HG03196 (cell line): ENCODE measurements around the gene CFAP74.

Experiments
- ATAC-seq: cut with Tn5 transposase; IDR thresholded peaks from one replicate; pipeline ENCODE4 v1.9.1; 2021; ENCODE audit not compliant: unreplicated experiment

Gene CFAP74

GRCh38 chr1:2042830-2043773, 39.5 kb upstream of the CFAP74 start:
- ATAC-seq: no peak

GRCh38 chr1:2041887-2042286, 38.3 kb upstream of the CFAP74 start:
- ATAC-seq: no peak

- ATAC-seq: no peak
These were observed 37.7 kb upstream of the CFAP74 start for GRCh38 chr1:2041305-2041704.

- ATAC-seq: no peak
These were observed 35.7 kb upstream of the CFAP74 start for GRCh38 chr1:2039251-2039650.

- no peak for ATAC-seq
These were observed 34.6 kb upstream of the CFAP74 start for GRCh38 chr1:2038229-2038628.

- ATAC-seq: no peak
These were observed 33.9 kb upstream of the CFAP74 start for GRCh38 chr1:2037314-2037979.

GRCh38 chr1:2036287-2036686, 32.7 kb upstream of the CFAP74 start:
- no peak for ATAC-seq

GRCh38 chr1:2033165-2033564, 29.6 kb upstream of the CFAP74 start:
- no peak for ATAC-seq

GRCh38 chr1:2032737-2033136, 29.2 kb upstream of the CFAP74 start:
- no peak for ATAC-seq

GRCh38 chr1:2031546-2032540, 28.3 kb upstream of the CFAP74 start:
- no peak for ATAC-seq

- no peak for ATAC-seq
These were observed 26.7 kb upstream of the CFAP74 start for GRCh38 chr1:2030076-2030871.

- no peak for ATAC-seq
These were observed 26.0 kb upstream of the CFAP74 start for GRCh38 chr1:2029561-2029960.

GRCh38 chr1:2028870-2029560, 25.4 kb upstream of the CFAP74 start:
- ATAC-seq: no peak

GRCh38 chr1:2027961-2028583, 24.5 kb upstream of the CFAP74 start:
- no peak for ATAC-seq

GRCh38 chr1:2025491-2025981, 21.9 kb upstream of the CFAP74 start:
- ATAC-seq: no peak

- no peak for ATAC-seq
These were observed 21.3 kb upstream of the CFAP74 start for GRCh38 chr1:2024887-2025286.

- no peak for ATAC-seq
These were observed 20.9 kb upstream of the CFAP74 start for GRCh38 chr1:2024451-2024850.

GRCh38 chr1:2023187-2023586, 19.6 kb upstream of the CFAP74 start:
- no peak for ATAC-seq
